ENCODE data around the gene ERC2. TPM values are rescaled to one million over a fixed set of nuclear protein-coding genes. Genes with fewer than 3 reads are reported as not detected.

The ERC2 gene
- total RNA-seq, 4 donors from 2014 or later: 5.3 to 8.8 (median 7.8) TPM

- peak; percentile 8 to 36 for DNase-seq
- intact Hi-C loops (cut with DNase I): no loop called here
- Histone ChIP-seq H3K27me3 (no peaks in the 10 kb centered on the region), H3K27ac (peak overlapping the region in 1 of 3 donors; percentile 5), H3K9me3 (no peaks in the 10 kb centered on the region), H3K36me3 (no peaks in the 10 kb centered on the region), H3K4me3 (replicated peaks in 1 of 3) (no peak overlapping the region), H3K4me1 (peaks cover 6 to 10% of the 10 kb centered on the region in 2 donors)
- TF ChIP-seq CTCF (IDR thresholded peaks at IDR 0.05) (no peak), POLR2A (IDR thresholded peaks at IDR 0.05) (no peak)
- 32 to 53% methylated on average over 3 of the region's 3 CpGs for WGBS, 2 donors
Observed at GRCh38 chr3:55571216-55571813, 897.0 kb downstream of the ERC2 start.

GRCh38 chr3:55570271-55570711 lies 898.0 kb downstream of the ERC2 start:
- Histone ChIP-seq H3K27me3 (no peaks in the 10 kb centered on the region), H3K27ac (no peak overlapping the region), H3K9me3 (no peaks in the 10 kb centered on the region), H3K4me1 (peaks cover 6 to 10% of the 10 kb centered on the region in 2 donors), H3K4me3 (replicated peaks in 1 of 3) (no peak overlapping the region), H3K36me3 (no peaks in the 10 kb centered on the region)
- no peak for DNase-seq
- WGBS, 2 donors: 87 to 88% methylated on average over 9 of the region's 9 CpGs
- intact Hi-C loops (cut with DNase I): no loop called here
- TF ChIP-seq CTCF (IDR thresholded peaks at IDR 0.05): no peak
- no peak for TF ChIP-seq POLR2A (IDR thresholded peaks at IDR 0.05)

GRCh38 chr3:55569033-55569599 lies 899.2 kb downstream of the ERC2 start:
- TF ChIP-seq POLR2A (IDR thresholded peaks at IDR 0.05) (no peak), CTCF (IDR thresholded peaks at IDR 0.05) (no peak)
- H3K27ac ChIP-seq: no peak overlapping the region

GRCh38 chr3:55567615-55568014 lies 900.7 kb downstream of the ERC2 start:
- no peaks in the 10 kb centered on the region for H3K27me3 ChIP-seq
- no peak for TF ChIP-seq CTCF (IDR thresholded peaks at IDR 0.05)
- no peak for TF ChIP-seq POLR2A (IDR thresholded peaks at IDR 0.05)
- intact Hi-C loops (cut with DNase I): no loop called here
- peaks cover 6 to 10% of the 10 kb centered on the region in 2 donors for H3K4me1 ChIP-seq
- no peaks in the 10 kb centered on the region for H3K9me3 ChIP-seq
- no peak overlapping the region for H3K27ac ChIP-seq
- 92% methylated on average over 3 of the region's 3 CpGs for WGBS, 2 donors
- H3K36me3 ChIP-seq: no peaks in the 10 kb centered on the region
- no peak for DNase-seq
- no peak overlapping the region for H3K4me3 ChIP-seq (replicated peaks in 1 of 3)

More at GRCh38 chr3:55569033-55569599, 899.2 kb downstream of the ERC2 start:
- WGBS, 2 donors: 55 to 61% methylated on average over 10 of the region's 10 CpGs
- DNase-seq: no peak
- Histone ChIP-seq H3K27me3 (no peaks in the 10 kb centered on the region), H3K9me3 (no peaks in the 10 kb centered on the region), H3K36me3 (no peaks in the 10 kb centered on the region), H3K4me3 (replicated peaks in 1 of 3) (no peak overlapping the region), H3K4me1 (peaks cover 6 to 10% of the 10 kb centered on the region in 2 donors)
- intact Hi-C loops (cut with DNase I): no loop called here

- no peak for DNase-seq
- intact Hi-C loops (cut with DNase I): no loop called here
- H3K9me3 ChIP-seq: no peaks in the 10 kb centered on the region
- TF ChIP-seq CTCF (IDR thresholded peaks at IDR 0.05): no peak
- TF ChIP-seq POLR2A (IDR thresholded peaks at IDR 0.05): no peak
- H3K36me3 ChIP-seq: no peaks in the 10 kb centered on the region
- no peak overlapping the region for H3K4me3 ChIP-seq (replicated peaks in 1 of 3)
- no peak overlapping the region for H3K27ac ChIP-seq
- H3K27me3 ChIP-seq: no peaks in the 10 kb centered on the region
- 100% methylated on average over 1 of the region's 1 CpG for WGBS, 2 donors
- H3K4me1 ChIP-seq: peaks cover 4 to 8% of the 10 kb centered on the region in 2 donors
Observed at GRCh38 chr3:55567121-55567520, 901.1 kb downstream of the ERC2 start.
